Neutrophil (primary cell): ENCODE results near the gene PNLIPRP1.

Experiments used
- H3K27ac ChIP-seq: fragments of 200-600 bp; sonication (generic); 2 replicates; pipeline ENCODE4 v1.5.1; 2016; ENCODE audit warnings: mild to moderate bottlenecking, moderate library complexity
- H3K27me3 ChIP-seq: fragments of 200-600 bp; sonication (generic); 2 replicates; pipeline ENCODE4 v1.6.0; 2016; ENCODE audit warnings: mild to moderate bottlenecking
- H3K36me3 ChIP-seq: fragments of 200-600 bp; sonication (generic); 2 replicates; pipeline ENCODE4 v1.5.1; 2017
- H3K4me1 ChIP-seq, 2 experiments: fragments of 200-600 bp in 1 of 2; sonication (generic) in 1 of 2; 1 replicate in 1 of 2; 2 replicates in 1 of 2; pipeline versions ENCODE4 v1.5.1 to v1.6.1; 2013 to 2016; ENCODE audit warnings: low read depth in 1 of 2, low read length in 1 of 2, mild to moderate bottlenecking in 1 of 2, moderate library complexity in 1 of 2; ENCODE audit not compliant: control insufficient read depth in 1 of 2, insufficient read depth in 1 of 2
- H3K4me3 ChIP-seq, 2 experiments: fragments of 200-600 bp in 1 of 2; sonication (generic) in 1 of 2; 1 replicate in 1 of 2; 2 replicates in 1 of 2; pipeline ENCODE4 v1.5.1; 2013 to 2016; ENCODE audit warnings: low read depth in 1 of 2, low read length in 1 of 2, mild to moderate bottlenecking in 1 of 2, moderate library complexity in 1 of 2
- H3K9me3 ChIP-seq: fragments of 200-600 bp; sonication (generic); 2 replicates; pipeline ENCODE4 v1.5.1; 2016
- CTCF ChIP-seq: fragments of 200-600 bp; sonication (generic); IDR thresholded peaks from 2 replicates; pipeline ENCODE4 v1.5.1; 2016; ENCODE audit warnings: antibody characterized with exemption

Gene PNLIPRP1

GRCh38 chr10:116637830-116638229, 47.1 kb downstream of the PNLIPRP1 start:
- Histone ChIP-seq H3K27ac (no peak overlapping the region), H3K4me1 (no peaks in the 10 kb centered on the region), H3K9me3 (no peaks in the 10 kb centered on the region), H3K36me3 (no peaks in the 10 kb centered on the region), H3K27me3 (no peaks in the 10 kb centered on the region), H3K4me3 (no peak overlapping the region)
- no peak for TF ChIP-seq CTCF

- Histone ChIP-seq H3K4me3 (no peak overlapping the region), H3K27ac (no peak overlapping the region)
Measured at GRCh38 chr10:116646502-116646901, 55.7 kb downstream of the PNLIPRP1 start.

GRCh38 chr10:116648903-116649302, 58.1 kb downstream of the PNLIPRP1 start:
- Histone ChIP-seq H3K36me3 (no peaks in the 10 kb centered on the region), H3K4me3 (no peak overlapping the region), H3K4me1 (no peaks in the 10 kb centered on the region), H3K27me3 (no peaks in the 10 kb centered on the region), H3K9me3 (no peaks in the 10 kb centered on the region), H3K27ac (no peak overlapping the region)
- TF ChIP-seq CTCF = no peak

More at GRCh38 chr10:116646502-116646901, 55.7 kb downstream of the PNLIPRP1 start:
- Histone ChIP-seq H3K27me3 (no peaks in the 10 kb centered on the region), H3K4me1 (no peaks in the 10 kb centered on the region), H3K9me3 (no peaks in the 10 kb centered on the region), H3K36me3 (no peaks in the 10 kb centered on the region)
- no peak for TF ChIP-seq CTCF

- TF ChIP-seq CTCF = no peak
- H3K27ac ChIP-seq = no peak overlapping the region
- no peaks in the 10 kb centered on the region for H3K9me3 ChIP-seq
- H3K36me3 ChIP-seq = no peaks in the 10 kb centered on the region
- no peaks in the 10 kb centered on the region for H3K4me1 ChIP-seq
- no peaks in the 10 kb centered on the region for H3K27me3 ChIP-seq
- H3K4me3 ChIP-seq = no peak overlapping the region
Measured at GRCh38 chr10:116653885-116654284, 63.1 kb downstream of the PNLIPRP1 start.

GRCh38 chr10:116654816-116655215, 64.1 kb downstream of the PNLIPRP1 start:
- no peak for TF ChIP-seq CTCF
- H3K27me3 ChIP-seq = no peaks in the 10 kb centered on the region
- H3K36me3 ChIP-seq = no peaks in the 10 kb centered on the region
- no peak overlapping the region for H3K4me3 ChIP-seq
- no peak overlapping the region for H3K27ac ChIP-seq
- no peaks in the 10 kb centered on the region for H3K9me3 ChIP-seq
- H3K4me1 ChIP-seq = no peaks in the 10 kb centered on the region

GRCh38 chr10:116655568-116655967, 64.8 kb downstream of the PNLIPRP1 start:
- no peak overlapping the region for H3K27ac ChIP-seq
- H3K27me3 ChIP-seq = no peaks in the 10 kb centered on the region
- no peak overlapping the region for H3K4me3 ChIP-seq
- no peak for TF ChIP-seq CTCF
- H3K36me3 ChIP-seq = no peaks in the 10 kb centered on the region
- H3K9me3 ChIP-seq = no peaks in the 10 kb centered on the region
- no peaks in the 10 kb centered on the region for H3K4me1 ChIP-seq
